Measurements from ENCODE around the gene DNAJB11. TPM values are rescaled to one million over a fixed set of nuclear protein-coding genes. Genes with fewer than 3 reads are reported as not detected.
A peak's percentile ranks its signal among the peaks of the same experiment; 100 is the strongest.

The DNAJB11 gene
- total RNA-seq, 4 donors from 2014 or later: 39.5 to 65.3 (median 47.3) TPM

DNA sequence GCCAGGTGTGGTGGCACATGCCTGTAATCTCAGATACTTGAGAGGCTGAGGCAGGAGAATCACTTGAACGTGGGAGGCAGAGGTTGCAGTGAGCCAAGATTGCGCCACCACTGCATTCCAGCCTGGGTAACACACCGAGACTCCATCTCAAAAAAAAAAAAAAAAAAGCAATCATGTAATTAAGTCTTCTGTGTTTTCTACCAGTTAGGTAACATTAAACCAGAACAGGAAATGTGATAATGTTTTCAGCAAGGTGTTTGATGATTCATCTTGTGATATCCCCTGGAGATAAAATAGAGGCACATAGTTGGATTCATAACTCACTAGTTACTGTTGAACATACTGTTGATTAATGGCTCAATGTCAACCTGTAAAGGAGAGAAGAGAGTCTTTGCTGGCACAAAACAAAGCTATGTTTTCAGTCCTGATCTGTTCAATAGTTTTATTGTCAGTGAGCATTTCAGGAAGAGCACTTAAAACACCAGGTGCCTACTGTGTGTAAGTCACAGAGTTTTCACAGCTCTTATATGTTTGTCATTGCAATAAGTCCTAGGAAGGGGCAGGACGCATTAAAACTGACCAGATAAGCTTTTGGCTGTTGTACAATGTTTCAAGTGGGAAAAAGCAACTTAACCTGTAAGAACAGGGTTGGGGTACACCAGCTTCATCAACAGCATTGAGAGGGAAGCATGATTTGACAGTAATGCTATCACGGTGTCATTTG lies 19.5 kb downstream of the DNAJB11 start:
- WGBS, 2 donors: 47 to 55% methylated on average over 5 of the region's 5 CpGs
- no peak for TF ChIP-seq POLR2A (IDR thresholded peaks at IDR 0.05)
- TF ChIP-seq, protein P1, sequence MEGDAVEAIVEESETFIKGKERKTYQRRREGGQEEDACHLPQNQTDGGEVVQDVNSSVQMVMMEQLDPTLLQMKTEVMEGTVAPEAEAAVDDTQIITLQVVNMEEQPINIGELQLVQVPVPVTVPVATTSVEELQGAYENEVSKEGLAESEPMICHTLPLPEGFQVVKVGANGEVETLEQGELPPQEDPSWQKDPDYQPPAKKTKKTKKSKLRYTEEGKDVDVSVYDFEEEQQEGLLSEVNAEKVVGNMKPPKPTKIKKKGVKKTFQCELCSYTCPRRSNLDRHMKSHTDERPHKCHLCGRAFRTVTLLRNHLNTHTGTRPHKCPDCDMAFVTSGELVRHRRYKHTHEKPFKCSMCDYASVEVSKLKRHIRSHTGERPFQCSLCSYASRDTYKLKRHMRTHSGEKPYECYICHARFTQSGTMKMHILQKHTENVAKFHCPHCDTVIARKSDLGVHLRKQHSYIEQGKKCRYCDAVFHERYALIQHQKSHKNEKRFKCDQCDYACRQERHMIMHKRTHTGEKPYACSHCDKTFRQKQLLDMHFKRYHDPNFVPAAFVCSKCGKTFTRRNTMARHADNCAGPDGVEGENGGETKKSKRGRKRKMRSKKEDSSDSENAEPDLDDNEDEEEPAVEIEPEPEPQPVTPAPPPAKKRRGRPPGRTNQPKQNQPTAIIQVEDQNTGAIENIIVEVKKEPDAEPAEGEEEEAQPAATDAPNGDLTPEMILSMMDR (IDR thresholded peaks at IDR 0.05): no peak
- Histone ChIP-seq H3K9me3 (no peaks in the 10 kb centered on the region), H3K4me3 (no peak overlapping the region), H3K27me3 (no peaks in the 10 kb centered on the region), H3K4me1 (peaks cover 0 to 23% (median 5%) of the 10 kb centered on the region in 3 donors), H3K36me3 (peaks cover 0 to 19% (median 0%) of the 10 kb centered on the region in 3 donors), H3K27ac (peak overlapping the region; percentile 27 to 66 (median 39))
- intact Hi-C loops (cut with DNase I): no loop called here
- DNase-seq: no peak

DNA sequence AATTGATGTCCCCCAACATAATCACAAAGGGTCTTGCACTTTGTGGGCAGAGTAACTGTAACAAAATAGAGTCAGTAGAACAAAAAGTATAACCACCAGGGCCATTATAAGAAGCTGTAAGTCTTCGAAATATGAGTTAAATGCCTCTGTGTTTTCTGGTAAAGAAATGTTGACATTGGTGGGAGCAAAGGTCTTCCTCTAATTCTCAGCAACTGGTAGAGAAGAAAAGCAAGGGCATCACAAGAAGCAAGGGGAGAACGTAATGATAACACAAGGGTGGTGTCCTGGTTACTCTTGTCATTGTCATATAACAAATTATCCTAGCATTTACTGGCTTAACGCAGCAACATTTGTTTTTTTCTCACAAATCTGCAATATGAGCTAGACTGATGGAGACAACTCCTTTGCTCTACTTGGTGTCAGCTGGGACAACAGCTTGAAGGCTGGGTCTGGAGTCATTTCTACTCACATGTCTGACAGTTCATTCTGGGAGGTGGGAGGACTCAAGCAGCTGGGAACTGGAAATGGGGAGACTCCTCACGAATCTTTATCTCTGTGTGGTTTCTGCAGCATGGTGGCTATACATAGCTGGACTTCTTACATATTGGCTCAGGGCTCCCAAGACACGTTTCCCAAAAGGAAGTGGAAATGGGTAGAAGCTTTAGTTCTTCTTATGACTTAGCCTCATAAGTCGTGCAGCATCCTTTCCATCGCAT lies 20.2 kb downstream of the DNAJB11 start:
- Histone ChIP-seq H3K36me3 (peaks cover 0 to 12% (median 0%) of the 10 kb centered on the region in 3 donors), H3K9me3 (no peaks in the 10 kb centered on the region), H3K27ac (no peak overlapping the region), H3K4me3 (no peak overlapping the region), H3K4me1 (peaks cover 0 to 23% (median 5%) of the 10 kb centered on the region in 3 donors), H3K27me3 (no peaks in the 10 kb centered on the region)
- WGBS, 2 donors: 76 to 78% methylated on average over 7 of the region's 7 CpGs
- intact Hi-C loops (cut with DNase I): no loop called here
- TF ChIP-seq POLR2A (IDR thresholded peaks at IDR 0.05): no peak
- TF ChIP-seq, protein P1 (IDR thresholded peaks at IDR 0.05): no peak
- DNase-seq: no peak

DNA sequence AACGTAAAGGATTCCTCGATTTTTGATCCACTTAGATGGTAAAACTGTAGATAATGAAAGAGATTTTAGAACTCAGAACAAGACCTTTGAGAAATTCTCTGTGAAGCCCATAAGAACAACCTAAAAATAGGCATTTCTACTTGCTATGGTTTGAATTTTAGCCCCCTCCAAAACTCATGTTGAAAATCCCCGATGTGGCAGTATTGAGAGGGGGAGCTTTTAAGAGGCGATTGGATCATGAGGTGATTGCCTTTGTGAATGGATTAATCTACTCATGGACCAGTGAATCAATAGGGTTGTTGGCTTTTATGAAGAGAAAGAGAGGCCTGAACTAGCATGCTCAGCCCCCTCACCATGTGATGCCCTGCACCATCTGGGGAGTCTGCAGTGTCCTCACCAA lies 22.2 kb downstream of the DNAJB11 start:
- WGBS, 2 donors: 89 to 97% methylated on average over 4 of the region's 4 CpGs
- Histone ChIP-seq H3K9me3 (no peaks in the 10 kb centered on the region), H3K4me1 (peaks cover 0 to 23% (median 5%) of the 10 kb centered on the region in 3 donors), H3K36me3 (no peaks in the 10 kb centered on the region), H3K27ac (no peak overlapping the region), H3K27me3 (no peaks in the 10 kb centered on the region), H3K4me3 (no peak overlapping the region)
- no peak for TF ChIP-seq POLR2A (IDR thresholded peaks at IDR 0.05)
- TF ChIP-seq, protein P1 (IDR thresholded peaks at IDR 0.05): no peak
- DNase-seq: no peak
- intact Hi-C loops (cut with DNase I): no loop called here

DNA sequence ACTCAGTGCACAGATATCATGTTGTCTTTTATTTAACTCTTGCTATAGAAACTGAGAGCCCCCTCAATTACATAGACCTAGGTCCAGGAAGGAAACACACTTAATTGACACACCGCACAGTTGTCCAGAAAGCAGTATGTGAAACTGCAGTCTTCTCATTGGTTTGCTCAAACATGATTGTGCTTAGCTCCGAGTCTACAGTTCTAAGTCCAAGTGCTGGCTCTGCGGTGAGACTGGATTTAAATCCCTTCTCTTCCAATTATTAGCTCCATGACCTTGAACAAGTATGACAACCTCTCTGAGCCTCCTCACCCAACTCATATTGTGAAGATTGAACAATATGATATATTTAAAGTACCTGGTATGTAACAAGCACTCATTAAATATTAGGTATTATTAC lies 23.3 kb downstream of the DNAJB11 start:
- Histone ChIP-seq H3K4me3 (no peak overlapping the region), H3K27ac (no peak overlapping the region), H3K36me3 (no peaks in the 10 kb centered on the region), H3K4me1 (peaks cover 0 to 15% (median 5%) of the 10 kb centered on the region in 3 donors), H3K9me3 (no peaks in the 10 kb centered on the region), H3K27me3 (no peaks in the 10 kb centered on the region)
- intact Hi-C loops (cut with DNase I): no loop called here
- no peak for DNase-seq
- TF ChIP-seq POLR2A (IDR thresholded peaks at IDR 0.05): no peak
- TF ChIP-seq, protein P1 (IDR thresholded peaks at IDR 0.05): no peak
- WGBS, 2 donors: 75 to 90% methylated on average over 3 of the region's 3 CpGs

DNA sequence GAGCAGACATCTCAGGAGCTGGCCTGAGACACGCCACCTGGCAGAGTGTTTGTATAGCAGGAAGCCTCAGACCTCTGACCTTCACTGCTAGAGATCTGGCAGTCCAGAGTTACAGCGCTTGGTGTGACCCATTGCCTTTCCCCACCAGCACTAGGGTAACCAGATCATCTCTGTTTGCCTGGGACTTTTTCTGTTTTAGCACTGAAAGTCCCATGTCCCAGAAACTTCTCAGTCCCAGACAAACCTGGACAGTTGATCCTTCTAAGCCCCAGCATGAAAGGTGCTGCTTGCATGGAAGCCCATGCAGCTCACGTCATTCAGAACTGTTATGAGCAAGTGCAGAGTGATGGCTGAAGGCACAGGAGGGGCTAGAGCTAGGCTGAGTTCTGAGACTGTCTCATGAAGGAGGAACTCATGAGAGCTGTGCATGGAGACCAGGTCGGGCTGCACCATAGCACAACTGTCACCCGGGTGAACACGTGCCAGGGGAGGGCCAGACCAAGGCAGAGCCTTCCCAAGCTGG lies 24.1 kb downstream of the DNAJB11 start:
- intact Hi-C loops (cut with DNase I): no loop called here
- Histone ChIP-seq H3K4me1 (peaks cover 0 to 7% (median 1%) of the 10 kb centered on the region in 3 donors), H3K27ac (no peak overlapping the region), H3K4me3 (no peak overlapping the region), H3K27me3 (no peaks in the 10 kb centered on the region), H3K36me3 (no peaks in the 10 kb centered on the region), H3K9me3 (no peaks in the 10 kb centered on the region)
- DNase-seq: no peak
- TF ChIP-seq POLR2A (IDR thresholded peaks at IDR 0.05): no peak
- TF ChIP-seq, protein P1 (IDR thresholded peaks at IDR 0.05): no peak
- WGBS, 2 donors: 66 to 78% methylated on average over 2 to 6 of the region's 6 CpGs
